Caco-2 (cell line): ENCODE results near the gene CLEC16A. TPM values are rescaled to one million over a fixed set of nuclear protein-coding genes. Genes with fewer than 3 reads are reported as not detected.

ENCODE experiments used
- BruUV-seq: library from RNA; stranded (reverse); fragments of 400-500 nt; replicated peaks from 2 replicates; lab custom pipeline; 2021; lab: Mats Ljungman, UMichigan
- CTCF ChIA-PET: fragments of 300-600 bp; sonication (Branson Sonifier 250); formaldehyde crosslinking; loops from one replicate; lab custom pipeline; 2022; ENCODE audit warnings: antibody characterized with exemption; lab: Charles Lee
- POLR2A ChIA-PET: fragments of 300-600 bp; sonication (Branson Sonifier 250); formaldehyde crosslinking; loops from one replicate; lab custom pipeline; 2022; ENCODE audit warnings: antibody characterized with exemption; lab: Charles Lee
- DNase-seq, 2 experiments: peaks; one replicate each; pipeline versions ENCODE4 v3.0.0 to v3.0.0-alpha.2; 2020 to 2022
- H3K27me3 ChIP-seq: replicated peaks from 2 replicates; pipeline ENCODE4 v1.6.0; 2011; ENCODE audit warnings: low read length; ENCODE audit not compliant: control insufficient read depth, insufficient read depth
- H3K36me3 ChIP-seq: 2 replicates; pipeline ENCODE4 v1.5.1; 2011; ENCODE audit warnings: low read length; ENCODE audit not compliant: control insufficient read depth, insufficient read depth
- H3K4me1 ChIP-seq: fragments of 250-450 bp; sonication (Bioruptor Pico); 2 replicates; pipeline ENCODE4 v1.5.1; 2020; ENCODE audit warnings: mild to moderate bottlenecking
- H3K4me3 ChIP-seq: 2 replicates; pipeline ENCODE4 v1.5.1; 2011; ENCODE audit warnings: low read depth, mild to moderate bottlenecking, control low read depth, low read length
- H3K9me3 ChIP-seq: fragments of 250-450 bp; sonication (Bioruptor Pico); 2 replicates; pipeline ENCODE4 v1.5.1; 2020; ENCODE audit warnings: mild to moderate bottlenecking, moderate library complexity
- H3K27ac Mint-ChIP-seq: one replicate; pipeline ENCODE4 v1.8.0; 2022; ENCODE audit warnings: mixed read lengths; ENCODE audit not compliant: unreplicated experiment
- H3K27me3 Mint-ChIP-seq: one replicate; pipeline ENCODE4 v1.8.0; 2022; ENCODE audit warnings: mixed read lengths; ENCODE audit not compliant: insufficient read depth, unreplicated experiment
- H3K36me3 Mint-ChIP-seq: one replicate; pipeline ENCODE4 v1.8.0; 2022; ENCODE audit warnings: mild to moderate bottlenecking, mixed read lengths; ENCODE audit not compliant: insufficient read depth, unreplicated experiment
- H3K4me1 Mint-ChIP-seq: one replicate; pipeline ENCODE4 v1.8.0; 2022; ENCODE audit warnings: low read depth, mixed read lengths; ENCODE audit not compliant: unreplicated experiment
- H3K4me3 Mint-ChIP-seq: one replicate; pipeline ENCODE4 v1.8.0; 2022; ENCODE audit warnings: mild to moderate bottlenecking, moderate library complexity, mixed read lengths; ENCODE audit not compliant: unreplicated experiment
- H3K9me3 Mint-ChIP-seq: one replicate; pipeline ENCODE4 v1.8.0; 2022; ENCODE audit warnings: mixed read lengths; ENCODE audit not compliant: unreplicated experiment
- CTCF ChIP-seq, 2 experiments: fragments of 200-600 bp in 1 of 2; IDR thresholded peaks; 1 replicate in 1 of 2; 2 replicates in 1 of 2; pipeline versions ENCODE4 v1.5.1 to v1.8.0; 2011 to 2022; ENCODE audit warnings: antibody characterized with exemption in 1 of 2, control low read depth in 1 of 2, inconsistent platforms in 1 of 2, low read depth in 1 of 2, low read length in 1 of 2, mild to moderate bottlenecking in 1 of 2, moderate library complexity in 1 of 2; ENCODE audit not compliant: insufficient read depth in 1 of 2, severe bottlenecking in 1 of 2, unreplicated experiment in 1 of 2
- intact Hi-C: fragments of 100-400 bp; cut with micrococcal nuclease; formaldehyde crosslinking; loops from one replicate; pipeline ENCODE4 v1.10.0; 2022; ENCODE audit not compliant: unreplicated experiment
- total RNA-seq: library from RNA; stranded (reverse); gene quantifications from 2 replicates; pipeline ENCODE4 v1.2.3, GENCODE V29; 2022

Gene CLEC16A
- total RNA-seq, 1 experiment from 2014 or later: 27.0 TPM

- Histone ChIP-seq H3K4me3 (no peak overlapping the region), H3K27me3 (no peaks in the 10 kb centered on the region), H3K4me1 (no peaks in the 10 kb centered on the region), H3K36me3 (no peaks in the 10 kb centered on the region), H3K9me3 (no peaks in the 10 kb centered on the region)
- Mint-ChIP-seq H3K27me3 (no peaks in the 10 kb centered on the region), H3K4me1 (peaks cover 1% of the 10 kb centered on the region), H3K9me3 (no peaks in the 10 kb centered on the region), H3K4me3 (no peak overlapping the region), H3K27ac (no peak overlapping the region), H3K36me3 (peaks cover 6% of the 10 kb centered on the region)
- POLR2A ChIA-PET: no interaction called here
- CTCF ChIA-PET: no interaction called here
- intact Hi-C loops: no loop called here
- DNase-seq: no peak
- TF ChIP-seq CTCF (IDR thresholded peaks at IDR 0.05; ENCODE audit: insufficient read depth in 1 of 2, low read depth in 1 of 2, low read length in 1 of 2, severe bottlenecking in 1 of 2, unreplicated experiment in 1 of 2): no peak
- no TSS peak for BruUV-seq
These were observed 119.8 kb downstream of the CLEC16A start for GRCh38 chr16:11064202-11064540.

- no peak for DNase-seq
- Mint-ChIP-seq H3K27ac (no peak overlapping the region), H3K4me3 (no peak overlapping the region), H3K4me1 (no peaks in the 10 kb centered on the region), H3K36me3 (peaks cover 6% of the 10 kb centered on the region), H3K9me3 (no peaks in the 10 kb centered on the region), H3K27me3 (no peaks in the 10 kb centered on the region)
- POLR2A ChIA-PET: no interaction called here
- Histone ChIP-seq H3K4me1 (no peaks in the 10 kb centered on the region), H3K4me3 (no peak overlapping the region), H3K27me3 (no peaks in the 10 kb centered on the region), H3K36me3 (no peaks in the 10 kb centered on the region), H3K9me3 (no peaks in the 10 kb centered on the region)
- no peak for TF ChIP-seq CTCF (IDR thresholded peaks at IDR 0.05; ENCODE audit: insufficient read depth in 1 of 2, low read depth in 1 of 2, low read length in 1 of 2, severe bottlenecking in 1 of 2, unreplicated experiment in 1 of 2)
- intact Hi-C loops: no loop called here
- CTCF ChIA-PET: no interaction called here
- BruUV-seq: no TSS peak
These were observed 120.5 kb downstream of the CLEC16A start for GRCh38 chr16:11064851-11065250.

- Histone ChIP-seq H3K36me3 (no peaks in the 10 kb centered on the region), H3K4me3 (no peak overlapping the region), H3K27me3 (no peaks in the 10 kb centered on the region), H3K4me1 (no peaks in the 10 kb centered on the region), H3K9me3 (no peaks in the 10 kb centered on the region)
- Mint-ChIP-seq H3K4me3 (no peak overlapping the region), H3K27ac (no peak overlapping the region), H3K4me1 (no peaks in the 10 kb centered on the region), H3K27me3 (no peaks in the 10 kb centered on the region), H3K36me3 (peaks cover 15% of the 10 kb centered on the region), H3K9me3 (no peaks in the 10 kb centered on the region)
- no peak for DNase-seq
- ChIA-PET POLR2A (interaction anchor here (0.6 kb wide), 1 partner anchor 190 kb away, joined by 4 read pairs; no protein-coding TSS in a partner anchor), CTCF (no interaction called here)
- intact Hi-C loops: no loop called here
- TF ChIP-seq CTCF (IDR thresholded peaks at IDR 0.05; ENCODE audit: insufficient read depth in 1 of 2, low read depth in 1 of 2, low read length in 1 of 2, severe bottlenecking in 1 of 2, unreplicated experiment in 1 of 2): no peak
- no TSS peak for BruUV-seq
These were observed 122.0 kb downstream of the CLEC16A start for GRCh38 chr16:11066261-11066870.
